A673 (cell line): ENCODE measurements around the gene PIP4K2A. TPM values are rescaled to one million over a fixed set of nuclear protein-coding genes. Genes with fewer than 3 reads are reported as not detected.

ENCODE experiments used
- BruUV-seq: library from RNA; stranded (reverse); fragments of 400-500 nt; replicated peaks from 2 replicates; lab custom pipeline; 2021; lab: Mats Ljungman, UMichigan
- CTCF ChIA-PET: fragments of 300-600 bp; sonication (Branson Sonifier 250); formaldehyde crosslinking; loops from one replicate; lab custom pipeline; 2022; ENCODE audit warnings: antibody characterized with exemption; lab: Charles Lee
- POLR2A ChIA-PET: fragments of 300-600 bp; sonication (Branson Sonifier 250); formaldehyde crosslinking; loops from one replicate; lab custom pipeline; 2022; ENCODE audit warnings: antibody characterized with exemption; ENCODE audit not compliant: low non-redundant PET; lab: Charles Lee
- DNase-seq: peaks from one replicate; pipeline ENCODE4 v3.0.0-alpha.2; 2015; ENCODE audit warnings: low spot score
- H3K27ac ChIP-seq: fragments of 200-600 bp; sonication (generic); 2 replicates; pipeline ENCODE4 v1.5.1; 2016; ENCODE audit warnings: mixed run types, low read depth, mild to moderate bottlenecking, mixed read lengths, antibody characterized with exemption, low read length; ENCODE audit not compliant: poor library complexity, severe bottlenecking
- H3K27me3 ChIP-seq: fragments of 200-600 bp; sonication (generic); replicated peaks from 2 replicates; pipeline ENCODE4 v1.6.1; 2017; ENCODE audit warnings: mixed run types, low read depth, mild to moderate bottlenecking, mixed read lengths, antibody characterized with exemption, low read length; ENCODE audit not compliant: insufficient read depth, poor library complexity
- H3K36me3 ChIP-seq: fragments of 200-600 bp; sonication (generic); 2 replicates; pipeline ENCODE4 v1.6.1; 2016; ENCODE audit warnings: mixed run types, mild to moderate bottlenecking, mixed read lengths, antibody characterized with exemption, low read length; ENCODE audit not compliant: insufficient read depth, poor library complexity, severe bottlenecking
- H3K4me1 ChIP-seq: fragments of 200-600 bp; sonication (generic); 2 replicates; pipeline ENCODE4 v1.6.1; 2017; ENCODE audit warnings: mixed run types, mild to moderate bottlenecking, mixed read lengths, antibody characterized with exemption, low read length; ENCODE audit not compliant: insufficient read depth, poor library complexity, severe bottlenecking
- H3K4me3 ChIP-seq: fragments of 200-600 bp; sonication (generic); 2 replicates; pipeline ENCODE4 v1.5.1; 2016; ENCODE audit warnings: low read depth, mixed run types, mild to moderate bottlenecking, mixed read lengths, low read length; ENCODE audit not compliant: poor library complexity, severe bottlenecking
- H3K9me3 ChIP-seq: fragments of 200-600 bp; sonication (generic); 2 replicates; pipeline ENCODE4 v1.6.1; 2016; ENCODE audit warnings: mixed run types, low read depth, mild to moderate bottlenecking, mixed read lengths, antibody characterized with exemption, low read length; ENCODE audit not compliant: poor library complexity, severe bottlenecking
- EZH2 ChIP-seq: fragments of 200-600 bp; sonication (generic); IDR thresholded peaks from 2 replicates; pipeline ENCODE4 v1.6.1; 2017; ENCODE audit warnings: borderline replicate concordance, low read depth, mild to moderate bottlenecking, mixed read lengths, antibody characterized with exemption, low read length; ENCODE audit not compliant: poor library complexity, severe bottlenecking
- intact Hi-C: fragments of 100-400 bp; cut with micrococcal nuclease; formaldehyde crosslinking; loops from one replicate; pipeline ENCODE4 v1.10.0; 2022; ENCODE audit not compliant: unreplicated experiment
- total RNA-seq: library from RNA; stranded (reverse); gene quantifications from 2 replicates; pipeline ENCODE4 v1.2.3, GENCODE V29; 2021
- TF ChIP-seq, protein P1 (sequence below): fragments of 300-800, 200-600 bp; sonication (generic); conservative IDR thresholded peaks from 2 replicates; pipeline ENCODE4 v1.5.1; 2017; ENCODE audit warnings: low read depth, mild to moderate bottlenecking, antibody characterized with exemption, low read length, moderate library complexity, mixed read lengths

PIP4K2A gene
- total RNA-seq, 1 experiment from 2014 or later, result 19.8 TPM

DNA sequence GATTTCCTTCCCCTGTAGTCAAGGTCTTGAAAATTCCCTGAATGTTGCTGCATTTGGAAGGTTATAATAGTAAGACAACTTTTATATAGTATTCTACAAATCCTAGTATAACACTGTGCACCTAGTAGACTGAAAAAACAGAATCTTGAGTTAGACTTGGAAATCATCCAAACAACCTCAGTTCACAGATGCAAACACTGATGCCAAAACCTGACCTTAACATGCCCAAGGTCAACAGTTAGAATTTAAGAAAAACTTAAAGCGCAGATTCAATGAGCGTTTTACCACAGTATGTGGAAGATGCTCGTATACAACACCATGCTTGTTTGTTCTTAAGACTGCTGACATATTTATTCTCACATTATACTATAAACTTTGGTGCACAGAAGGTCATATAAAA is 3.0 kb downstream of the PIP4K2A start:
- BruUV-seq, result no TSS peak
- ChIA-PET CTCF (no interaction called here), POLR2A (no interaction called here)
- DNase-seq, result no peak
- Histone ChIP-seq H3K4me1 (peaks cover 10% of the 10 kb centered on the region), H3K9me3 (no peaks in the 10 kb centered on the region), H3K27ac (no peak overlapping the region), H3K4me3 (no peak overlapping the region), H3K27me3 (no peaks in the 10 kb centered on the region), H3K36me3 (no peaks in the 10 kb centered on the region)
- TF ChIP-seq, protein P1, sequence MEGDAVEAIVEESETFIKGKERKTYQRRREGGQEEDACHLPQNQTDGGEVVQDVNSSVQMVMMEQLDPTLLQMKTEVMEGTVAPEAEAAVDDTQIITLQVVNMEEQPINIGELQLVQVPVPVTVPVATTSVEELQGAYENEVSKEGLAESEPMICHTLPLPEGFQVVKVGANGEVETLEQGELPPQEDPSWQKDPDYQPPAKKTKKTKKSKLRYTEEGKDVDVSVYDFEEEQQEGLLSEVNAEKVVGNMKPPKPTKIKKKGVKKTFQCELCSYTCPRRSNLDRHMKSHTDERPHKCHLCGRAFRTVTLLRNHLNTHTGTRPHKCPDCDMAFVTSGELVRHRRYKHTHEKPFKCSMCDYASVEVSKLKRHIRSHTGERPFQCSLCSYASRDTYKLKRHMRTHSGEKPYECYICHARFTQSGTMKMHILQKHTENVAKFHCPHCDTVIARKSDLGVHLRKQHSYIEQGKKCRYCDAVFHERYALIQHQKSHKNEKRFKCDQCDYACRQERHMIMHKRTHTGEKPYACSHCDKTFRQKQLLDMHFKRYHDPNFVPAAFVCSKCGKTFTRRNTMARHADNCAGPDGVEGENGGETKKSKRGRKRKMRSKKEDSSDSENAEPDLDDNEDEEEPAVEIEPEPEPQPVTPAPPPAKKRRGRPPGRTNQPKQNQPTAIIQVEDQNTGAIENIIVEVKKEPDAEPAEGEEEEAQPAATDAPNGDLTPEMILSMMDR, result no peak
- TF ChIP-seq EZH2, result no peak
- intact Hi-C loops, result loop anchor here (5.0 kb wide), 1 partner anchor 94 kb away; no protein-coding TSS in a partner anchor

DNA sequence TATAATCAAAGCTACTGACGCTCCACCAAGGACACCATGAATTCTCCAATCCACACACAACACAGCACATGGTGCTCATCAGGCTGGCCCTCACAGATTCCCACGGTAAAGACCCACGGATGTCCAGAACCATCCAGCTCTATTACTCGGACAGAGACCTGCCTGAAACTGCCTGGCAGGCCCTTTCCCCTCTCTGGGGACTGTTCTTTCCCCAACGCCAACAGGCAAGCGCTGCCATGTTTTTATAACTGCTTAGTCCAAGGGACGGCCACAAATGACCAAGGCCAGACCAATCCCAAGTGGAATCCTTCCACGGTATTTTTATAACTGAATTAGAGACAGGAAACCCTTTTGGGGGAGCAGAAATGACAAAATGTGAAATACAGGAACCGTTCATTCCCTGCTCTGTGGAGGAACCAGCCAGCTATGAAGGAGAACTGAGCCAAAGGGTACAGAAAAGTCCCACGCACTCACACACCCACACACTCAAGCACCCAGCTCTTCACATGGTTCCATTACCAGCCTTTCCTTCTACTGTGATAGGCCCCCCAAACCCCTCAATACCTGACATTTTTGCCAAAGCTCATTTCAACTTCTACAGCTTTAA is 4.1 kb downstream of the PIP4K2A start:
- POLR2A ChIA-PET, result no interaction called here
- no TSS peak for BruUV-seq

DNA sequence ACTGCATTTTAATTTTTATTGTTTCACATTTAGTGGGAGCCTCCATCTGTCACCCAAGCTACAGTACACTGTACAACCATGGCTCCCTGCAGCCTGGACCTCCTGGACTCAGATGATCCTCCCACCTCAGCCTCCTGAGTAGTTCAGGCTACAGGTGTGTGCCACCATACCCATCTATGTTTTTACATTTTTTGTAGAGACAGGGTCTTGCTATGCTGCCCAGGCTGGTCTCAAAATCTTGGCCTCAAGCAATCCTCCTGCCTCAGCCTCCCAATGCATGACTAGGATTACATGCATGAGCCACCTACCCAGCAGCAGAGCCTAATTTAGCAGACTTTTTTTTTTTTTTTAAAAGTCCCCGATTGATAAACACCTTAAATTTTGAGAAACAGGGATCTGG is 5.6 kb downstream of the PIP4K2A start:
- BruUV-seq, result no TSS peak
- TF ChIP-seq, protein P1, result no peak
- DNase-seq, result no peak
- H3K4me3 ChIP-seq, result no peak overlapping the region
- intact Hi-C loops, result loop anchor here (10.0 kb wide), 1 partner anchor 56 kb away; no protein-coding TSS in a partner anchor
- no peaks in the 10 kb centered on the region for H3K9me3 ChIP-seq
- H3K4me1 ChIP-seq, result peaks cover 10% of the 10 kb centered on the region
- no peaks in the 10 kb centered on the region for H3K27me3 ChIP-seq
- CTCF ChIA-PET, result no interaction called here
- no peaks in the 10 kb centered on the region for H3K36me3 ChIP-seq
- H3K27ac ChIP-seq, result no peak overlapping the region
- POLR2A ChIA-PET, result no interaction called here

More for the DNA sequence above, 4.1 kb downstream of the PIP4K2A start:
- no peak overlapping the region for H3K4me3 ChIP-seq
- CTCF ChIA-PET, result no interaction called here
- intact Hi-C loops, result loop anchor here (5.0 kb wide), 1 partner anchor 93 kb away; no protein-coding TSS in a partner anchor
- no peak overlapping the region for H3K27ac ChIP-seq
- H3K36me3 ChIP-seq, result no peaks in the 10 kb centered on the region
- TF ChIP-seq, protein P1, result no peak
- TF ChIP-seq EZH2, result no peak
- H3K27me3 ChIP-seq, result no peaks in the 10 kb centered on the region
- H3K9me3 ChIP-seq, result no peaks in the 10 kb centered on the region
- H3K4me1 ChIP-seq, result peaks cover 10% of the 10 kb centered on the region
- no peak for DNase-seq
